SU-DHL-6 (cell line): Measurements from ENCODE around the gene LHFPL3.

Source experiments
- H2AFZ ChIP-seq: fragments of 200-600 bp; sonication (generic); 2 replicates; pipeline ENCODE4 v1.6.1; 2014; ENCODE audit warnings: low read depth, mild to moderate bottlenecking, moderate library complexity, mixed read lengths, antibody characterized with exemption, low read length; ENCODE audit not compliant: severe bottlenecking
- H3F3A ChIP-seq: fragments of 200-600 bp; shearing (Covaris generic); 2 replicates; pipeline ENCODE4 v1.6.0; 2016; ENCODE audit warnings: antibody characterized with exemption, mild to moderate bottlenecking; ENCODE audit not compliant: insufficient read depth
- H3K27ac ChIP-seq: fragments of 200-600 bp; sonication (generic); 2 replicates; pipeline ENCODE4 v1.5.1; 2016; ENCODE audit warnings: low read depth, mild to moderate bottlenecking, low read length, moderate library complexity, mixed read lengths
- H3K27me3 ChIP-seq: fragments of 200-600 bp; sonication (generic), shearing (Covaris generic); 2 replicates; pipeline ENCODE4 v1.6.0; 2014; ENCODE audit warnings: mild to moderate bottlenecking, low read length
- H3K36me3 ChIP-seq: fragments of 200-600 bp; sonication (generic); 2 replicates; pipeline ENCODE4 v1.6.1; 2014; ENCODE audit warnings: mild to moderate bottlenecking, low read length, mixed read lengths
- H3K4me2 ChIP-seq: fragments of 300-600, 200-600 bp; shearing (Covaris generic), sonication (generic); 2 replicates; pipeline ENCODE4 v1.6.0; 2014; ENCODE audit warnings: low read length, low read depth, mild to moderate bottlenecking; ENCODE audit not compliant: poor library complexity, severe bottlenecking
- H3K4me3 ChIP-seq: fragments of 200-600 bp; sonication (generic); 2 replicates; pipeline ENCODE4 v1.5.1; 2014; ENCODE audit warnings: antibody characterized with exemption, low read length, mild to moderate bottlenecking, mixed read lengths; ENCODE audit not compliant: insufficient read depth, poor library complexity, severe bottlenecking
- H3K79me2 ChIP-seq: fragments of 200-600 bp; sonication (generic); 2 replicates; pipeline ENCODE4 v1.6.1; 2014; ENCODE audit warnings: mild to moderate bottlenecking, low read length, moderate library complexity; ENCODE audit not compliant: insufficient read depth
- H3K9ac ChIP-seq: fragments of 200-600 bp; sonication (generic); 2 replicates; pipeline ENCODE4 v1.7.0; 2014; ENCODE audit warnings: mild to moderate bottlenecking, low read length
- H3K9me2 ChIP-seq: fragments of 200-600 bp; sonication (generic); replicated peaks from 2 replicates; pipeline ENCODE4 v1.6.1; 2014; ENCODE audit warnings: low read length; ENCODE audit not compliant: insufficient read depth
- H3K9me3 ChIP-seq: fragments of 200-600 bp; sonication (generic); 2 replicates; pipeline ENCODE4 v1.6.1; 2014; ENCODE audit warnings: low read length, mixed read lengths; ENCODE audit not compliant: insufficient read depth
- H4K20me1 ChIP-seq: fragments of 200-600 bp; sonication (generic); 2 replicates; pipeline ENCODE4 v1.6.1; 2014; ENCODE audit warnings: low read depth, mild to moderate bottlenecking, antibody characterized with exemption, low read length, moderate library complexity, mixed read lengths
- EZH2phosphoT487 ChIP-seq: fragments of 200-600 bp; sonication (generic), shearing (Covaris generic); conservative IDR thresholded peaks from 2 replicates; pipeline ENCODE4 v1.6.1; 2018; ENCODE audit warnings: mild to moderate bottlenecking, antibody characterized with exemption, low read length, moderate library complexity, mixed read lengths
- TF ChIP-seq, protein P1 (sequence below): fragments of 200-600 bp; sonication (generic); IDR thresholded peaks from one replicate; pipeline ENCODE4 v1.5.1; 2017; ENCODE audit warnings: antibody characterized with exemption, mild to moderate bottlenecking, low read length, moderate library complexity; ENCODE audit not compliant: insufficient read depth, poor library complexity, severe bottlenecking

The LHFPL3 gene

GRCh38 chr7:104509874-104510273 is 181.5 kb downstream of the LHFPL3 start:
- no peak overlapping the region for H3K4me3 ChIP-seq
- no peak overlapping the region for H2AFZ ChIP-seq
- H3K9ac ChIP-seq, result no peak overlapping the region
- no peaks in the 10 kb centered on the region for H3K79me2 ChIP-seq
- no peaks in the 10 kb centered on the region for H3K27me3 ChIP-seq
- no peak overlapping the region for H3K27ac ChIP-seq
- no peaks in the 10 kb centered on the region for H3F3A ChIP-seq
- no peaks in the 10 kb centered on the region for H3K36me3 ChIP-seq
- no peak overlapping the region for H3K4me2 ChIP-seq
- no peak for TF ChIP-seq EZH2phosphoT487
- TF ChIP-seq, protein P1, sequence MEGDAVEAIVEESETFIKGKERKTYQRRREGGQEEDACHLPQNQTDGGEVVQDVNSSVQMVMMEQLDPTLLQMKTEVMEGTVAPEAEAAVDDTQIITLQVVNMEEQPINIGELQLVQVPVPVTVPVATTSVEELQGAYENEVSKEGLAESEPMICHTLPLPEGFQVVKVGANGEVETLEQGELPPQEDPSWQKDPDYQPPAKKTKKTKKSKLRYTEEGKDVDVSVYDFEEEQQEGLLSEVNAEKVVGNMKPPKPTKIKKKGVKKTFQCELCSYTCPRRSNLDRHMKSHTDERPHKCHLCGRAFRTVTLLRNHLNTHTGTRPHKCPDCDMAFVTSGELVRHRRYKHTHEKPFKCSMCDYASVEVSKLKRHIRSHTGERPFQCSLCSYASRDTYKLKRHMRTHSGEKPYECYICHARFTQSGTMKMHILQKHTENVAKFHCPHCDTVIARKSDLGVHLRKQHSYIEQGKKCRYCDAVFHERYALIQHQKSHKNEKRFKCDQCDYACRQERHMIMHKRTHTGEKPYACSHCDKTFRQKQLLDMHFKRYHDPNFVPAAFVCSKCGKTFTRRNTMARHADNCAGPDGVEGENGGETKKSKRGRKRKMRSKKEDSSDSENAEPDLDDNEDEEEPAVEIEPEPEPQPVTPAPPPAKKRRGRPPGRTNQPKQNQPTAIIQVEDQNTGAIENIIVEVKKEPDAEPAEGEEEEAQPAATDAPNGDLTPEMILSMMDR, result no peak
- no peaks in the 10 kb centered on the region for H3K9me3 ChIP-seq
- no peaks in the 10 kb centered on the region for H4K20me1 ChIP-seq
- no peaks in the 10 kb centered on the region for H3K9me2 ChIP-seq

- H2AFZ ChIP-seq, result no peak overlapping the region
- H3K79me2 ChIP-seq, result no peaks in the 10 kb centered on the region
- H3F3A ChIP-seq, result no peaks in the 10 kb centered on the region
- no peak overlapping the region for H3K27ac ChIP-seq
- TF ChIP-seq, protein P1, result no peak
- TF ChIP-seq EZH2phosphoT487, result no peak
- no peak overlapping the region for H3K4me2 ChIP-seq
- H3K9me3 ChIP-seq, result no peaks in the 10 kb centered on the region
- no peaks in the 10 kb centered on the region for H3K27me3 ChIP-seq
- H3K4me3 ChIP-seq, result no peak overlapping the region
- H3K36me3 ChIP-seq, result no peaks in the 10 kb centered on the region
- H4K20me1 ChIP-seq, result no peaks in the 10 kb centered on the region
- no peak overlapping the region for H3K9ac ChIP-seq
- H3K9me2 ChIP-seq, result no peaks in the 10 kb centered on the region
Observed at GRCh38 chr7:104524853-104525252, 196.4 kb downstream of the LHFPL3 start.

DNA sequence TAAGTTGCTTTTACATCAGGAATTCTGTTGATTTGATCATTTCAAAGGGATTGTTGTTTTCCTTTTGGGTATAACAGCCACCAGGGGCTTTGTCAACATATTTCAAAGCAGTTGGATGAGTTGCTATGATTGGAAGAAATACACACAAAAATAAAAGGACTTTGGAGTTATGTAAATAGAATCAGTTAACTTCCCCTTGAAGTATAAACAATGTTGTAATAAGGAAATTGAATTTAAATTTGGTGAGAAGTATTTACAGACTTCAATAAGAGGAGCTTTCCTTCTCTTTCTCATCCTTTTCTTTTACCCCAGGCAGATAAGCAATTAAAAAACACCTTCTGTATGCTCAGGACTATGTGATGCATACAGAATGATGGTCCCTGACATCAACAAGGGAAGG is 199.7 kb downstream of the LHFPL3 start:
- no peak overlapping the region for H3K9ac ChIP-seq
- no peak for TF ChIP-seq EZH2phosphoT487
- TF ChIP-seq, protein P1, result no peak
- H3K79me2 ChIP-seq, result no peaks in the 10 kb centered on the region
- H3K27me3 ChIP-seq, result no peaks in the 10 kb centered on the region
- H3K36me3 ChIP-seq, result no peaks in the 10 kb centered on the region
- no peak overlapping the region for H2AFZ ChIP-seq
- H4K20me1 ChIP-seq, result no peaks in the 10 kb centered on the region
- no peaks in the 10 kb centered on the region for H3K9me2 ChIP-seq
- H3K4me2 ChIP-seq, result no peak overlapping the region
- H3K27ac ChIP-seq, result no peak overlapping the region
- no peaks in the 10 kb centered on the region for H3F3A ChIP-seq
- H3K4me3 ChIP-seq, result no peak overlapping the region
- no peaks in the 10 kb centered on the region for H3K9me3 ChIP-seq
